ENCODE measurements around the gene TMEM150B.

TMEM150B gene

DNA sequence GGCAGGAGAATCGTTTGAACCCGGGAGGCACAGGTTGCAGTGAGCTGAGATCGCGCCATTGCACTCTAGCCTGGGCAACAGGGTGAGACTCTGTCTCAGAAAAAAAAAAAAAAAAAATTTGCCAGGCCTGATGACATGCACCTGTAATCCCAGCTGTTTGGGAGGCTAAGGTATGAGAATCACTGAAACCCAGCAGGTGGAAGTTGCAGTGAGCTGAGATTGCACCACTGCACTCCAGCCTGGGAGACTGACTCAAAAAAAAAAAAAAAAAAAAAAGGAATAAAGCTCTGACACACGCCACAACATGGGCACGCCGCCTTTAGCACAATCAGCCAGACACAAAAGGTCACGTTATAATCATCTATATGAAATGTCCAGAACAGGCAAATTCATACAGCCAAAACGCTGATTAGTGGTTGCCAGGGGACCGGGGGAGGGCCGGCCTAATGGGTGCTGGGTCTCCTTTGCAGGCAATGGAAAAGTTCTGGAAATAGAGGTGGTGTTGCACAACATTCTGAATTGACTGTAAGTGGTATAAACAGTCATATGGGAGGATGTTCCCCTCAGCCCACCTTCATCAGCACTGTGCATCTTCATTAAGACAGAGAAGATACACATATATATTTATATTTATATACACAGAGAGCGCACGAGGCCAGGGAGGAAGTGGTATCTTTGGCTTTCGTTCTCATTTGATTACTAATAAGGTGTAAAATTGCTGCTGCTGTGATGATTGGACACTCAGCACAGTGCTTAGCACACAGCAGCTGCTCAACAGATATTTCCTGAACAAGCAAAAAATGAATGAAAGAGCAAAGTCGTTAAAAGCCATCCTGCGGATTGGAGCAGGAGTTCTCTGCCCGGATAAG, 49.1 kb downstream of the TMEM150B start:
- DNase-seq = no peak

- no peak for DNase-seq
Measured at GRCh38 chr19:55273978-55274707, 51.0 kb downstream of the TMEM150B start.

DNA sequence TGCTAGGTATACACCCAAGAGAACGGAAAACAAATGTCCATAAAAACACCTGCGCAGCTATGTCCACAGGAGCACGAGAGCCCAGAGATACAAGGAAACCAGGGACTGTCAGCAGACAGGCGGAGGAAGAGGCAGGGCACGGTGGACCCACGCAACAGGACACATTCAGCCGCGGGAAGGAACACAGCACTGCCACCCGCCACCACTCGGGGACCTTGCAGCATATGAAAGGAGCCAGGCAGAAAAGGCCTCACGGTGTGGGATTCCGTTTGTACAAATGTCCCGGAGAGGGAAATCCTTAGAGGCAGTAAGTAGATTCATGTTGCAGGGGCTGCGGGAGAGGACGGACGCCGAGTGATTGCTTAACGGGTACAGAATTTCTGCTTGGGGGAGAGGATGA, 53.0 kb downstream of the TMEM150B start:
- no peak for DNase-seq

DNA sequence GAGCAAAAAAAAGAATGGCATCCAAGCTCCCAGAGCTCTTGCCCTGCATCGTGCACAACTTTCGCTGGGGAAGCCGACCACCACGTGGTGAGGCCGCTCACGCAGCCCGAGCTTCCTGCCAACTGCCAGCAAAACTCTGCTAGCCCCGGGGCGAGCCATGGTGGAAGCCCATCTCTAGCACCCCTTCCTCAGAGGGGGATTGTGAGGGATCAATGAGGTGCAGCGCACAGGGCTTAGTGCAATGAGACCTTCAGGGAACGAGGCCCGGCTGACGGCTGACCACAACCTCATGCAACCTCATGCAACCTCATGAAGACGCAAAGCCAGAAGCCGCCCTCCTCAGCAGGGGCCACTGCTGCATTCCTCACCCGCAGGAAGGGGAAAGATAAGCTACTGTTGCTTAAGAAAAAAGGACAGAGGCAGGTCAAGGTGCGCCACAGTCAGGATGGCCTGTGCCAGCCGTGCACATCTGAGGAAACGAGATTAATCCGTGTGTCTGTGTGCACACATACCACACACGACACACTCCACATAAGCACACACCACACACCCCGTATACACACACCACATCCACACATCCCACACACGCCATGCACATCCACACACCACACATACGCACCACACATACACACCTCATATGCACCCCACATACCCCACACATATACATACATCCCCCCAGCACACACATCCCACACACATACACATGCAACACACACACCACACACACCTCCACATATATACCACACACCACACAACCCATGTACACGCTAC, 54.8 kb downstream of the TMEM150B start:
- DNase-seq = no peak

DNA sequence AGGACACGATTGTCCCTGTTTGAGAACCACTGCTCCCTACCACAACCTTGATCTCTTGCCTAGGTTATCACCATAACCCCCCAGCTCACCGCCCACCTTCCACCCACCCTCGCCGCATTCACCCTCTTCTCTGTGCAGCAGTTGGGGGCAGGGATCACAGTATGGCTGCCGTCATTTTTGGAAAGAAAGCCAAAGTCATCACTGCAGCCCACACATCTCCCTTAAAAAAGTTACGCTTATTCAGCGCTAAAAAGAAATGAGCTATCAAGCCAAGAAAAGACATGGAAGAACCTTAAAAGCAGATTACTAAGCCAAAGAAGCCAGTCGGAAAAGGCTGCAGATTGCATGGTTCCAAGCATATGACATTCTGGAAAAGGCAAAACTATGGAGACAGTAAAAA, 55.8 kb downstream of the TMEM150B start:
- DNase-seq = no peak

DNA sequence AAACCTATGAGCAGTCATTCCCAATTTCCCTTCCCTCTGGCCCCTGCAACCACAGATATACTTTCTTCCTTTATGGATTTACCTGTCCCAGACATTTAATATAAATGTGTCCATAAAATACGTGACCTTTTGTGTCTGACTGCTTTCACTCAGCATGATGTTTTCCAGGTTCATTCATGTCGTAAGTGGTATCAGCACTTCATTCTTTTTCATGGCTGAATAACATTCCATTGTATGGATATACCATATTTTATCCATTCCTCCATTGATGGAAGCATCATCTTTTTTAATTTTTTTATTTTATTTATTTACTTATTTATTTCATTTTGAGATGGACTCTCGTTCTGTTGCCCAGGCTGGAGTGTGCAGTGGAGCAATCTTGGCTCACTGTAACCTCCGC, 58.3 kb downstream of the TMEM150B start:
- DNase-seq = no peak

DNA sequence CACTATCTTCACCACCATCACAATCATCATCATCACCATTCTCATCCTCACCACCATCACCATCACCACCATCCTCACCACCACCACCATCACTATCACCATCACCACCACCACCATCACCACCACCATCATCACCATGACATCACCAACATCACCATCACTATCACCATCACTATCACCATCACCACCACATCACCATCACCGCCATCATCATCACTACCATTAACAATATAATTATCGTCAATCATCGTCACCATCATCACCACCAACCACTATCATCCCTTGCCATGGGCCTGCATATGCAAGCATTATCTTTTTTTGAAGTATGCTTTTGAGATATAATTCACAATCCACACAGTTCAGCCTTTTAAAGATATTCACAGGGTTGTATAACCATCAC, 58.7 kb downstream of the TMEM150B start:
- no peak for DNase-seq

DNA sequence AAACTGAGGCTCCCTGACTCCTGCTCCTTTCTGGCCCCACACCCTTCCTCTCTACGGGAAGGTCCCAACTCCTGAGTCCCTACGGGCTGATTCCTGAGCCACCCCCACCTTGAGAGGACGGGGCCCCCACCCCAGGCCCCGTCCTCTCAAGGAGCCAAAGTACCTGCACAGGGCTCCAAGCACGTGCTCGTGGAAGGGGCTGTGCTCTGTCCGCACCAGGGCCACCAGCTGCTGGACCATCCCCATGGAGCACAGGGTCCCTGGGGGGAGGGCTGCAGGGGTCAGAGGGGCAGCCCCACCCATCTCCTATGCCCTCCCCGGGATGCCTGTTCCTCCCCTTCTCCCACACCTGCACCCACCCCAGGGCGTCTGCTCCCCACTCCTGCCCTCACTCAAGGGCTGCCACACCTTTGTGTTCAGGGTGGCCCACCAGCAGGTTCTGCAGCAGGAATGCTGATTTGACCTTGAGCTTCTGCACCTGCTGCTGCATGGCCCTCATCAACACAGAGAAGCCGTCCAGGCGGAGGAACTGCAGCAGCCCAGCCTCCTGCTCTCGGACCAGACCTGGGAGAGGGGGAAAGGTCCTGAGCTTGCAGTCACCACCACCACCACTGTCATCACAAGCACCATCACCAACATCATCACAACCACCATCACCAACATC, 59.3 kb downstream of the TMEM150B start:
- no peak for DNase-seq

GRCh38 chr19:55265173-55265572, 60.0 kb downstream of the TMEM150B start:
- DNase-seq = no peak

- no peak for DNase-seq
Measured at GRCh38 chr19:55264531-55264930, 60.6 kb downstream of the TMEM150B start.

Data from NCI-H1930 (cell line).